Measurements from ENCODE around the gene CTBP1. TPM values are rescaled to one million over a fixed set of nuclear protein-coding genes. Genes with fewer than 3 reads are reported as not detected.

The CTBP1 gene
- total and polyA plus RNA-seq, 2 of the 8 experiments (the other 6 are each of a cell fraction or from before 2014, with no cell fraction given) = 128 to 185 TPM

DNA sequence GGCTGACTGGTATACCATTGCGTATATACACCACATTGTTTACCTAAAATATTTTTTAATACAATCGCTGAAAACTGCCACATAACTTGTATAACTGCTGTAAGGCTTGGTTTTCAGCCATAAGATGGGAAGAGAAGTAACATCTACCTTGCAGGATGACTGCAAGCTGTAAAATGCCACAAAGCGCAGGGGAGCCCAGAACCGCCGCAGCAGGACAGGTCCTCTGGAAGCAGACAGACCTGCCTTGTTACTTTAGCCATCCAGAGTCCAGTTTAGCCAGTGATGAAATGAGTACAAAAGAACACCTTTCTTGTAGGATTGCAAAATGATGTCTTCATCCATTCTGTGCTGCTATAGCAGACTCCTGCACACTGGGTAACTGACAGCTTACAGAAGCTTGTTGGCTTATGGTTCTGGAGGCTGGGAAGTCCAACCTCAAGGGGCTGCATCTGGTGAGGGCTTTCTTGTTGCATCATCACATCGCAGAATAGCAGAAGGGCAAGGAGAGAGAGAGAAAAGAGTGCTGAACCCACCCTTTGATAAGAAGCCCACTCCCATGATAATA, 4.1 kb upstream of the CTBP1 start (continued):
- TF ChIP-seq CHD1 (IDR thresholded peaks at IDR 0.05; ENCODE audit: low read depth, low read length) (no peak), NANOG (IDR thresholded peaks at IDR 0.05; ENCODE audit: insufficient read depth, low read depth, low read length, poor library complexity, severe bottlenecking) (no peak), SIRT6 (IDR thresholded peaks at IDR 0.05; ENCODE audit: low read length) (no peak), SP1 (IDR thresholded peaks at IDR 0.05; ENCODE audit: low read depth, low read length) (no peak), RXRA (IDR thresholded peaks at IDR 0.05; ENCODE audit: insufficient read depth, low read depth, low read length) (no peak)
- TF ChIP-seq, protein P1, sequence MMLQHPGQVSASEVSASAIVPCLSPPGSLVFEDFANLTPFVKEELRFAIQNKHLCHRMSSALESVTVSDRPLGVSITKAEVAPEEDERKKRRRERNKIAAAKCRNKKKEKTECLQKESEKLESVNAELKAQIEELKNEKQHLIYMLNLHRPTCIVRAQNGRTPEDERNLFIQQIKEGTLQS (IDR thresholded peaks at IDR 0.05; ENCODE audit: insufficient read depth, low read depth, low read length) = no peak
